ENCODE measurements around the gene PACRG. TPM values are rescaled to one million over a fixed set of nuclear protein-coding genes. Genes with fewer than 3 reads are reported as not detected.

PACRG gene
- total and polyA plus RNA-seq, 10 of the 15 experiments (the other 5 are each of a cell fraction or from before 2014, with no cell fraction given): not detected

DNA sequence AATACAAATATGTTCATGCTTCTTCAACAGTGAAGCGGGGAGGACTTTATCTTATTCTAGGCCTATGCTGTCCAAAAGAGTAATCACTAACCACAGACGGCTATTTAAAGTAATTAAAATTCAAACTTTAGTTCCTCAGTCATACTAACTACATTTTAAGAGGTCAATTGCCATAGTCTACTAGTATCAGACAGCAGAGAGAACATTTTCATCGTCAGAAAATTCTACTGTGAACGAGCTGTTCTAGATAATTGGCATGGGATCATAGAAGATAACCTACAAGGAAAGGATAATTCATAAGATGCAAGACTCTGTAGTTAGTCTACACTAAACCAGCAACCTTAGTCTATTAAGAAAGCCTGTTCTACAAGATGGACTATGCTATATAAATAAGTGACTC, 44.6 kb upstream of the PACRG start (continued):
- TF ChIP-seq, protein P1, sequence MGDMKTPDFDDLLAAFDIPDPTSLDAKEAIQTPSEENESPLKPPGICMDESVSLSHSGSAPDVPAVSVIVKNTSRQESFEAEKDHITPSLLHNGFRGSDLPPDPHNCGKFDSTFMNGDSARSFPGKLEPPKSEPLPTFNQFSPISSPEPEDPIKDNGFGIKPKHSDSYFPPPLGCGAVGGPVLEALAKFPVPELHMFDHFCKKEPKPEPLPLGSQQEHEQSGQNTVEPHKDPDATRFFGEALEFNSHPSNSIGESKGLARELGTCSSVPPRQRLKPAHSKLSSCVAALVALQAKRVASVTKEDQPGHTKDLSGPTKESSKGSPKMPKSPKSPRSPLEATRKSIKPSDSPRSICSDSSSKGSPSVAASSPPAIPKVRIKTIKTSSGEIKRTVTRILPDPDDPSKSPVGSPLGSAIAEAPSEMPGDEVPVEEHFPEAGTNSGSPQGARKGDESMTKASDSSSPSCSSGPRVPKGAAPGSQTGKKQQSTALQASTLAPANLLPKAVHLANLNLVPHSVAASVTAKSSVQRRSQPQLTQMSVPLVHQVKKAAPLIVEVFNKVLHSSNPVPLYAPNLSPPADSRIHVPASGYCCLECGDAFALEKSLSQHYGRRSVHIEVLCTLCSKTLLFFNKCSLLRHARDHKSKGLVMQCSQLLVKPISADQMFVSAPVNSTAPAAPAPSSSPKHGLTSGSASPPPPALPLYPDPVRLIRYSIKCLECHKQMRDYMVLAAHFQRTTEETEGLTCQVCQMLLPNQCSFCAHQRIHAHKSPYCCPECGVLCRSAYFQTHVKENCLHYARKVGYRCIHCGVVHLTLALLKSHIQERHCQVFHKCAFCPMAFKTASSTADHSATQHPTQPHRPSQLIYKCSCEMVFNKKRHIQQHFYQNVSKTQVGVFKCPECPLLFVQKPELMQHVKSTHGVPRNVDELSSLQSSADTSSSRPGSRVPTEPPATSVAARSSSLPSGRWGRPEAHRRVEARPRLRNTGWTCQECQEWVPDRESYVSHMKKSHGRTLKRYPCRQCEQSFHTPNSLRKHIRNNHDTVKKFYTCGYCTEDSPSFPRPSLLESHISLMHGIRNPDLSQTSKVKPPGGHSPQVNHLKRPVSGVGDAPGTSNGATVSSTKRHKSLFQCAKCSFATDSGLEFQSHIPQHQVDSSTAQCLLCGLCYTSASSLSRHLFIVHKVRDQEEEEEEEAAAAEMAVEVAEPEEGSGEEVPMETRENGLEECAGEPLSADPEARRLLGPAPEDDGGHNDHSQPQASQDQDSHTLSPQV (IDR thresholded peaks at IDR 0.05): no peak
- TF ChIP-seq RELB (IDR thresholded peaks at IDR 0.05; ENCODE audit: low read depth) (no peak), SREBF1 (IDR thresholded peaks at IDR 0.05; ENCODE audit: low read length) (no peak), BMI1 (IDR thresholded peaks at IDR 0.05; ENCODE audit: borderline replicate concordance) (no peak), IKZF1 (conservative IDR thresholded peaks at IDR 0.05) (no peak), CBX5 (IDR thresholded peaks at IDR 0.05; ENCODE audit: low read depth) (no peak), IRF4 (IDR thresholded peaks at IDR 0.05; ENCODE audit: low read depth, low read length) (no peak), TCF3 (IDR thresholded peaks at IDR 0.05; ENCODE audit: borderline replicate concordance, insufficient read depth, low read depth, low read length) (no peak), ZNF217 (IDR thresholded peaks at IDR 0.05) (no peak)
